SU-DHL-6 (cell line): Measurements from ENCODE around the gene MFAP5.

ENCODE experiments used
- EZH2phosphoT487 ChIP-seq: fragments of 200-600 bp; sonication (generic), shearing (Covaris generic); conservative IDR thresholded peaks from 2 replicates; pipeline ENCODE4 v1.6.1; 2018; ENCODE audit warnings: mild to moderate bottlenecking, antibody characterized with exemption, low read length, moderate library complexity, mixed read lengths
- TF ChIP-seq, protein P1 (sequence below): fragments of 200-600 bp; sonication (generic); IDR thresholded peaks from one replicate; pipeline ENCODE4 v1.5.1; 2017; ENCODE audit warnings: antibody characterized with exemption, mild to moderate bottlenecking, low read length, moderate library complexity; ENCODE audit not compliant: insufficient read depth, poor library complexity, severe bottlenecking

DNA sequence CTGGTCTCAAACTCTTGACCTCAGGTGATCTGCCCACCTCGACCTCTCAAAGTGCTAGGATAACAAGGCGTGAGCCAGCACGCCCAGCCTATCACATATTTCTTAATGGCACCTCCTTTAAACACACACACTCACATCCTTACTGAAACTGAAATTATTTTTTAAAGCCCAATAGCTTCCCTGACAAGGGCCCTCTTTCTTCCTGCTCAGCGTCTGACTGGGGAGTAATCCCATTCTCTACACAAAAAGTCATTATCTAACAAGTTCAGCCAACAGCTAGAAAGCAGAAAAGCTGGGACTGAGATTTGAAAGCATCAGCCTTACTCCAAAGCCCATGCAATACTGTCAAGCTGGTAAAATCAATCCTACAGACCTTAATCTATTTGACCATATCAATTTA is 40.0 kb downstream of the MFAP5 start:
- TF ChIP-seq, protein P1, sequence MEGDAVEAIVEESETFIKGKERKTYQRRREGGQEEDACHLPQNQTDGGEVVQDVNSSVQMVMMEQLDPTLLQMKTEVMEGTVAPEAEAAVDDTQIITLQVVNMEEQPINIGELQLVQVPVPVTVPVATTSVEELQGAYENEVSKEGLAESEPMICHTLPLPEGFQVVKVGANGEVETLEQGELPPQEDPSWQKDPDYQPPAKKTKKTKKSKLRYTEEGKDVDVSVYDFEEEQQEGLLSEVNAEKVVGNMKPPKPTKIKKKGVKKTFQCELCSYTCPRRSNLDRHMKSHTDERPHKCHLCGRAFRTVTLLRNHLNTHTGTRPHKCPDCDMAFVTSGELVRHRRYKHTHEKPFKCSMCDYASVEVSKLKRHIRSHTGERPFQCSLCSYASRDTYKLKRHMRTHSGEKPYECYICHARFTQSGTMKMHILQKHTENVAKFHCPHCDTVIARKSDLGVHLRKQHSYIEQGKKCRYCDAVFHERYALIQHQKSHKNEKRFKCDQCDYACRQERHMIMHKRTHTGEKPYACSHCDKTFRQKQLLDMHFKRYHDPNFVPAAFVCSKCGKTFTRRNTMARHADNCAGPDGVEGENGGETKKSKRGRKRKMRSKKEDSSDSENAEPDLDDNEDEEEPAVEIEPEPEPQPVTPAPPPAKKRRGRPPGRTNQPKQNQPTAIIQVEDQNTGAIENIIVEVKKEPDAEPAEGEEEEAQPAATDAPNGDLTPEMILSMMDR: no peak
- no peak for TF ChIP-seq EZH2phosphoT487
